DOHH2 (cell line): Measurements from ENCODE around the gene LRRC56.

Source experiments
- H3F3A ChIP-seq: fragments of 200-600 bp; sonication (generic), shearing (Covaris generic); 2 replicates; pipeline ENCODE4 v1.6.0; 2016; ENCODE audit warnings: antibody characterized with exemption, mild to moderate bottlenecking; ENCODE audit not compliant: control insufficient read depth, insufficient read depth
- H3K27ac ChIP-seq: fragments of 200-600 bp; sonication (generic); 2 replicates; pipeline ENCODE4 v1.5.1; 2014; ENCODE audit warnings: low read depth, mild to moderate bottlenecking, low read length, moderate library complexity
- H3K27me3 ChIP-seq: fragments of 200-600 bp; sonication (generic); 2 replicates; pipeline ENCODE4 v1.6.1; 2014; ENCODE audit warnings: mild to moderate bottlenecking, low read length, mixed read lengths; ENCODE audit not compliant: control insufficient read depth
- H3K36me3 ChIP-seq: fragments of 200-600 bp; sonication (generic); 2 replicates; pipeline ENCODE4 v1.6.1; 2014; ENCODE audit warnings: mild to moderate bottlenecking, low read length, moderate library complexity, mixed read lengths; ENCODE audit not compliant: control insufficient read depth
- H3K4me1 ChIP-seq: fragments of 200-600 bp; sonication (generic); 2 replicates; pipeline ENCODE4 v1.6.1; 2014; ENCODE audit warnings: mild to moderate bottlenecking, low read length, mixed read lengths; ENCODE audit not compliant: control insufficient read depth
- H3K4me2 ChIP-seq: fragments of 200-600 bp; sonication (generic); 2 replicates; pipeline ENCODE4 v1.6.0; 2014; ENCODE audit warnings: mild to moderate bottlenecking, low read length, moderate library complexity
- H3K4me3 ChIP-seq: fragments of 200-600 bp; sonication (generic); 2 replicates; pipeline ENCODE4 v1.5.1; 2014; ENCODE audit warnings: mild to moderate bottlenecking, low read length, mixed read lengths
- H3K79me2 ChIP-seq: fragments of 200-600 bp; sonication (generic); 2 replicates; pipeline ENCODE4 v1.6.1; 2014; ENCODE audit warnings: mild to moderate bottlenecking, low read length, mixed read lengths; ENCODE audit not compliant: control insufficient read depth
- H3K9me2 ChIP-seq: fragments of 200-600 bp; sonication (generic); replicated peaks from 2 replicates; pipeline ENCODE4 v1.6.1; 2014; ENCODE audit warnings: mild to moderate bottlenecking, low read length, mixed read lengths; ENCODE audit not compliant: control insufficient read depth
- H3K9me3 ChIP-seq: fragments of 200-600 bp; sonication (generic); 2 replicates; pipeline ENCODE4 v1.6.1; 2014; ENCODE audit warnings: antibody characterized with exemption, low read length, mixed read lengths; ENCODE audit not compliant: control insufficient read depth, insufficient read depth
- H4K20me1 ChIP-seq: fragments of 200-600 bp; sonication (generic); 2 replicates; pipeline ENCODE4 v1.6.0; 2014; ENCODE audit warnings: low read depth, mild to moderate bottlenecking, antibody characterized with exemption, low read length, moderate library complexity; ENCODE audit not compliant: control insufficient read depth, insufficient read depth
- CTCF ChIP-seq: fragments of 200-600 bp; sonication (generic); IDR thresholded peaks from one replicate; pipeline ENCODE4 v1.5.1; 2014; ENCODE audit warnings: antibody characterized with exemption, mild to moderate bottlenecking, low read depth, low read length; ENCODE audit not compliant: poor library complexity, severe bottlenecking
- EZH2phosphoT487 ChIP-seq: fragments of 200-600 bp; sonication (generic); IDR thresholded peaks from 2 replicates; pipeline ENCODE4 v1.6.1; 2017; ENCODE audit warnings: borderline replicate concordance, mild to moderate bottlenecking, antibody characterized with exemption, low read length, moderate library complexity, mixed read lengths

LRRC56 gene

DNA sequence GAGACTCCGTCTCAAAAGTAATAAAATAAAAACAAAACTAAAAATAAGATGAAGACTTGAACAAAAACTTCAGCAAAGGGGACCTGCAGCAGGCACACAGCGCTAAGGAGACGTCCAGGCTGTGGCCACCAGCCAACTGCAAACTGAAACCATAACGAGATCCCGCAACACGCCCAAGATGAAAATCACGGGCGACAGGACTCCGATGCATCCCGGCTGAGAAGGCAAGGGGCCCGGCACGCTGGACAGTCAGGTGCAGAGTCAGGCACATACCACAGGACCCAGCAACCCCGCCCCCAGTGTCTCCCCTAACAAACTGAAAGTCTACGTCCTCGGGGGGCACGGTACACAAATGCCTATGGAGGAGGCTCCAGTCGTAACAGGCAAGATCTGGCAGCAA, 11.1 kb upstream of the LRRC56 start:
- Histone ChIP-seq H3K79me2 (no peaks in the 10 kb centered on the region), H4K20me1 (no peaks in the 10 kb centered on the region), H3K4me1 (no peaks in the 10 kb centered on the region), H3K27ac (no peak overlapping the region), H3K36me3 (no peaks in the 10 kb centered on the region; the same call in 1 of the 2 replicates), H3K9me2 (no peaks in the 10 kb centered on the region), H3K4me2 (no peak overlapping the region), H3K9me3 (no peaks in the 10 kb centered on the region), H3K4me3 (no peak overlapping the region), H3K27me3 (no peaks in the 10 kb centered on the region), H3F3A (no peaks in the 10 kb centered on the region; the same call in 1 of the 2 replicates)
- TF ChIP-seq CTCF: no peak
- no peak for TF ChIP-seq EZH2phosphoT487

- Histone ChIP-seq H3K4me1 (no peaks in the 10 kb centered on the region), H3F3A (no peaks in the 10 kb centered on the region; the same call in 1 of the 2 replicates), H3K27me3 (no peaks in the 10 kb centered on the region), H3K9me3 (no peaks in the 10 kb centered on the region), H3K4me2 (no peak overlapping the region), H3K4me3 (no peak overlapping the region), H3K9me2 (no peaks in the 10 kb centered on the region), H4K20me1 (no peaks in the 10 kb centered on the region), H3K36me3 (peaks cover 19% of the 10 kb centered on the region), H3K27ac (no peak overlapping the region), H3K79me2 (no peaks in the 10 kb centered on the region)
- TF ChIP-seq CTCF (no peak), EZH2phosphoT487 (no peak)
Observed at GRCh38 chr11:528166-528814, 9.0 kb upstream of the LRRC56 start.

DNA sequence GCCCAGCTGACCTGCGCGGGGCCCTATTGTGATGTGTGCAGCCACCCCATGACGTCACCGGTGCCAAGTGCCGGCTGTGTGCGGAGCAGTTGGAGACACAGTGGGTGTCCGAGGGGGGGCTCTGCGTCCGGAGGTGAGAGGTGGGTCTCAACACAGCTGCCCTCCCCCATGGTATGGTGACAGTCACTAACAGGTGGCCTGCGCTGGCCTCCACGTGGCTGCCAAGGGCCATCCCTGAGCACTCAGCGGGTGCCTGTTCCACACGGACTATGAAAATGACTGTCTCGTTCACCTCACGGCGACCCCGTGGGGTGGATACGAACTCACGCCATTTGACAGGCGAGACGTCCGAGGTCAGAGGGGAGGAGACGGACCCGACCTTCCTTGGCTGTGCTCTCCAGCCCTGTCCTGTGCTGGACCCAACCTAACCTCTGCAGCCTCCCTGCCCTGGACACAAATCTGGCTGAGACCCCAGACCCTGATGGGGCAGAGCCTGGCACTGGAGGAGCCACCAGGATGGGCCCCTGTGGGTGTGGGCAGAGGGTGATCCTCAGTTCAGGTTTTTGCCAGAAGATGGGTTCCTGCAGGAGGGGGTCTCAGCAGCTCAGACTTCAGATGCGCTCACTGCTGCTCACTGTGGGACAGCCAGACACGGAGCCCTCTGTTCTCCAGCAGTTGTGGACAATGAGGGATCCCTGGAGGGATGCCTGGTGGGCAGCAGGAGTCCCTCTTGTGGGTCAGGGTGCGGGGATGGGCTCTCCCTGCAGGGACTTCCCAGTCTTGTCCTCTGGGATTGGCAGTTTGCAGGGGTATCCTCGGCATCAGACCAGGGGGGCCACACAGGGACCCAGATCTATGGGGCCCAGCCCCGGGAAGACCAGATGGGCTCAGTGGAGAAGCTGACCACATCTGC, 8.3 kb upstream of the LRRC56 start:
- no peaks in the 10 kb centered on the region for H3K27me3 ChIP-seq
- peaks cover 3% of the 10 kb centered on the region for H3K4me1 ChIP-seq

More for the DNA sequence above, 8.3 kb upstream of the LRRC56 start:
- peaks cover 27% of the 10 kb centered on the region for H3K36me3 ChIP-seq
- TF ChIP-seq EZH2phosphoT487 (no peak), CTCF (no peak)
- no peaks in the 10 kb centered on the region for H3F3A ChIP-seq
- H3K9me2 ChIP-seq: no peaks in the 10 kb centered on the region
- no peak overlapping the region for H3K4me2 ChIP-seq
- no peak overlapping the region for H3K4me3 ChIP-seq
- peaks cover 8% of the 10 kb centered on the region for H3K79me2 ChIP-seq
- H3K27ac ChIP-seq: no peak overlapping the region
- H4K20me1 ChIP-seq: no peaks in the 10 kb centered on the region
- H3K9me3 ChIP-seq: no peaks in the 10 kb centered on the region
